Thyroid gland (tissue), 4 donors: Measurements from ENCODE around the gene ASF1B.

Experiments
- POLR2A ChIP-seq, 2 donors: fragments of 450-650 bp; IDR thresholded peaks; one replicate each; pipeline ENCODE4 v1.6.1; 2017; ENCODE audit warnings: antibody characterized with exemption in 2 of 2, mild to moderate bottlenecking in 2 of 2, moderate library complexity in 1 of 2
- TF ChIP-seq, protein P1 (sequence below), 6 experiments: fragments of 200-600 bp in 3 of 6; fragments of 450-650 bp in 3 of 6; sonication (generic) in 3 of 6; IDR thresholded peaks; one replicate each; pipeline ENCODE4 v1.5.1; 2016 to 2019; ENCODE audit warnings: antibody characterized with exemption in 6 of 6, mild to moderate bottlenecking in 2 of 6, inconsistent platforms in 1 of 6, moderate library complexity in 1 of 6

DNA sequence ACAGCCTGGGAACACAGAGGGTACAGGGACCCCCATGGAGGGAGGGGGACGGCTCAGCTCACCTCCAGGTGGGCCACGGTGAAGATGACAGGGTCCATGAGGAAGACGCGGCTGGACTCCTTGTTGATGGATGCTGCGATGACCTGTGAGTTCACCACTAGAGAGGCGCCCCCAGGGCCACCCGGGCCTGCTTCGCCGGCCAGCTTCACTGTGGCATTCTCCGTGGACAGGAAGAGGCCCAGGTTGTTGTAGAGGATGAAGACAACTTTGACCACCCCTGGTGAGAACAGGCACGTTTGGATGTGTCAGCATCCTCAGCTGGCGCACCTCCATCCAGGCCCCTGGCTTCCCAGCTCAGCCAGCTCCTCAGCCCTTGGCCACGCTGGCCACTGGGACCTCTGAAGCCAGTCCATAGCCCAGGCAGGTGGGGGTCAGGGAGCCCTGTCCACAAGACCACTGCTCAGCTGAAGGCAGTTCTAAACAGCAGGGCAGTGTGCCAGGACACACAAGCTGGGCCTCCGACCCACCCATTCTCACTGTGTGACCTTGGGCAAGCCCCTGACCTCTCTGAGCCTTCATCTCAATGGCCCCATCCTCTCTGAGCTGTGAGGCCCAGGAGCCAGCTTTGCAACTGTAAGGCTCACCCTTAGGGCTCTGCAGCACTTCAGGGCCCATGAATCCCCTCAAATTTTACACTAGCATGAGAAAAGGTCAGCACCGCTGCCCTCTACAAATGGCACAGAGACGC, 22.1 kb upstream of the ASF1B start:
- TF ChIP-seq POLR2A (IDR thresholded peaks at IDR 0.05) = no peak
- TF ChIP-seq, protein P1, sequence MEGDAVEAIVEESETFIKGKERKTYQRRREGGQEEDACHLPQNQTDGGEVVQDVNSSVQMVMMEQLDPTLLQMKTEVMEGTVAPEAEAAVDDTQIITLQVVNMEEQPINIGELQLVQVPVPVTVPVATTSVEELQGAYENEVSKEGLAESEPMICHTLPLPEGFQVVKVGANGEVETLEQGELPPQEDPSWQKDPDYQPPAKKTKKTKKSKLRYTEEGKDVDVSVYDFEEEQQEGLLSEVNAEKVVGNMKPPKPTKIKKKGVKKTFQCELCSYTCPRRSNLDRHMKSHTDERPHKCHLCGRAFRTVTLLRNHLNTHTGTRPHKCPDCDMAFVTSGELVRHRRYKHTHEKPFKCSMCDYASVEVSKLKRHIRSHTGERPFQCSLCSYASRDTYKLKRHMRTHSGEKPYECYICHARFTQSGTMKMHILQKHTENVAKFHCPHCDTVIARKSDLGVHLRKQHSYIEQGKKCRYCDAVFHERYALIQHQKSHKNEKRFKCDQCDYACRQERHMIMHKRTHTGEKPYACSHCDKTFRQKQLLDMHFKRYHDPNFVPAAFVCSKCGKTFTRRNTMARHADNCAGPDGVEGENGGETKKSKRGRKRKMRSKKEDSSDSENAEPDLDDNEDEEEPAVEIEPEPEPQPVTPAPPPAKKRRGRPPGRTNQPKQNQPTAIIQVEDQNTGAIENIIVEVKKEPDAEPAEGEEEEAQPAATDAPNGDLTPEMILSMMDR (IDR thresholded peaks at IDR 0.05) = no peak
